HepG2 (cell line): Measurements from ENCODE around the gene AHCY. TPM values are rescaled to one million over a fixed set of nuclear protein-coding genes. Genes with fewer than 3 reads are reported as not detected.
A peak's percentile ranks its signal among the peaks of the same experiment; 100 is the strongest.

Source experiments
- CREB3 ChIP-seq: sonication (generic); formaldehyde crosslinking; IDR thresholded peaks from 2 replicates; pipeline ENCODE4 v1.5.0; 2020; ENCODE audit warnings: missing genetic modification reagents
- E2F1 ChIP-seq: sonication (generic); formaldehyde crosslinking; IDR thresholded peaks from 2 replicates; pipeline ENCODE4 v1.5.0; 2020; ENCODE audit warnings: missing genetic modification reagents
- FOSL1 ChIP-seq: sonication (generic); formaldehyde crosslinking; IDR thresholded peaks from 2 replicates; pipeline ENCODE4 v1.9.0; 2021; ENCODE audit warnings: missing genetic modification reagents, borderline replicate concordance
- GABPA ChIP-seq, 2 experiments: IDR thresholded peaks; 2 replicates each; pipeline ENCODE4 v1.6.1; 2011 to 2016; ENCODE audit warnings: low read depth in 2 of 2, low read length in 1 of 2, missing biosample characterization in 1 of 2, missing genetic modification characterization in 1 of 2
- HDAC1 ChIP-seq: sonication (generic); formaldehyde crosslinking; IDR thresholded peaks from 2 replicates; pipeline ENCODE4 v1.5.1; 2020; ENCODE audit warnings: mild to moderate bottlenecking, missing genetic modification reagents
- MNT ChIP-seq: fragments of 450-650 bp; IDR thresholded peaks from 2 replicates; pipeline ENCODE4 v1.6.1; 2016
- NAIF1 ChIP-seq: sonication (generic); formaldehyde crosslinking; IDR thresholded peaks from 2 replicates; pipeline ENCODE4 v1.5.0; 2020; ENCODE audit warnings: mild to moderate bottlenecking, missing genetic modification reagents, borderline replicate concordance
- PBX2 ChIP-seq: IDR thresholded peaks from 2 replicates; pipeline ENCODE4 v1.6.1; 2016; ENCODE audit warnings: control low read depth
- SNAPC5 ChIP-seq: sonication (generic); formaldehyde crosslinking; IDR thresholded peaks from 2 replicates; pipeline ENCODE4 v1.8.1; 2023; ENCODE audit warnings: mild to moderate bottlenecking, missing genetic modification reagents, borderline replicate concordance
- SP140L ChIP-seq: sonication (generic); formaldehyde crosslinking; IDR thresholded peaks from 2 replicates; pipeline ENCODE4 v1.4.0; 2020; ENCODE audit warnings: missing genetic modification reagents, borderline replicate concordance
- SP2 ChIP-seq: sonication (generic); formaldehyde crosslinking; IDR thresholded peaks from 2 replicates; pipeline ENCODE4 v1.5.1; 2020; ENCODE audit warnings: mild to moderate bottlenecking, missing genetic modification reagents
- SRSF4 ChIP-seq: fragments of 200-400 bp; formaldehyde crosslinking; IDR thresholded peaks from one replicate; pipeline ENCODE4 v1.6.1; 2018; ENCODE audit warnings: mild to moderate bottlenecking, low read depth, low read length, moderate library complexity; ENCODE audit not compliant: poor library complexity, severe bottlenecking
- TRIM24 ChIP-seq: sonication (generic); formaldehyde crosslinking; IDR thresholded peaks from 2 replicates; pipeline ENCODE4 v1.8.0; 2022; ENCODE audit warnings: mild to moderate bottlenecking, missing genetic modification reagents
- ZFP91 ChIP-seq: sonication (generic); formaldehyde crosslinking; IDR thresholded peaks from 2 replicates; pipeline ENCODE4 v1.9.0; 2022; ENCODE audit warnings: missing genetic modification reagents, mild to moderate bottlenecking, borderline replicate concordance
- ZNF230 ChIP-seq: sonication (generic); formaldehyde crosslinking; IDR thresholded peaks from 2 replicates; pipeline ENCODE4 v1.4.0; 2020; ENCODE audit warnings: mild to moderate bottlenecking, missing genetic modification reagents
- ZNF331 ChIP-seq: sonication (generic); formaldehyde crosslinking; IDR thresholded peaks from 2 replicates; pipeline ENCODE4 v1.4.0; 2020; ENCODE audit warnings: missing genetic modification reagents
- ZNF800 ChIP-seq: sonication (generic); formaldehyde crosslinking; IDR thresholded peaks from 2 replicates; pipeline ENCODE4 v1.4.0; 2020; ENCODE audit warnings: missing genetic modification reagents
- polyA plus RNA-seq, 8 experiments: library from polyadenylated mRNA; depleted of rRNA in 3 of 8; stranded (reverse) in 7 of 8; unstranded in 1 of 8; fragments of >200 nt; fragmentation: Illumina TruSeq in 4 of 8; extraction: Trizol in 4 of 8; gene quantifications; 2 replicates each; pipeline versions ENCODE4 v1.2.1 to v1.2.3, GENCODE V29; 2011 to 2016; ENCODE audit warnings: low read depth in 4 of 8, missing spikeins in 1 of 8, mixed read lengths in 1 of 8; ENCODE audit not compliant: insufficient read depth in 1 of 8
- total RNA-seq, 5 experiments: library from RNA; depleted of rRNA; stranded (reverse); fragments of >200 nt; fragmentation: Illumina TruSeq; extraction: Trizol; gene quantifications; 2 replicates each; pipeline ENCODE4 v1.2.3, GENCODE V29; 2016; ENCODE audit warnings: low read depth in 1 of 5

The AHCY gene
- total and polyA plus RNA-seq, 2 of the 13 experiments (the other 11 are each of a cell fraction or from before 2014, with no cell fraction given) = 407 to 419 TPM

- peak; percentile 94 for TF ChIP-seq E2F1
- peak; percentile 67; the same call in 1 of the 2 replicates for TF ChIP-seq NAIF1
- peak; percentile 46; the same call in 1 of the 2 replicates for TF ChIP-seq SP140L
- no peak for TF ChIP-seq SRSF4
- TF ChIP-seq CREB3 (CRISPR knock-in tag) = no peak; the same call in 1 of the 2 replicates
- TF ChIP-seq MNT = peak; percentile 51
- no peak for TF ChIP-seq PBX2 (CRISPR knock-in tag)
- TF ChIP-seq TRIM24 (CRISPR knock-in tag) = peak; percentile 83; the same call in 1 of the 2 replicates
- peak; percentile 48 for TF ChIP-seq ZFP91 (CRISPR knock-in tag)
- TF ChIP-seq GABPA (IDR thresholded peaks at IDR 0.05; ENCODE audit: low read depth, low read length) = no peak
- peak; percentile 63 for TF ChIP-seq GABPA (CRISPR knock-in tag; IDR thresholded peaks at IDR 0.05; ENCODE audit: low read depth)
- TF ChIP-seq ZNF230 = no peak
- peak; percentile 90 for TF ChIP-seq ZNF331 (CRISPR knock-in tag)
- peak; percentile 96 for TF ChIP-seq HDAC1
- peak; percentile 94; the same call in 1 of the 2 replicates for TF ChIP-seq SNAPC5 (CRISPR knock-in tag)
- no peak for TF ChIP-seq SP2 (CRISPR knock-in tag)
- peak; percentile 27; the same call in 1 of the 2 replicates for TF ChIP-seq FOSL1 (CRISPR knock-in tag)
- peak; percentile 52; the same call in 1 of the 2 replicates for TF ChIP-seq ZNF800
Observed at GRCh38 chr20:34311118-34312023, 8.2 kb upstream of the AHCY start (continued).
